NCI-H2107 (cell line): Measurements from ENCODE around the gene BCKDHA.
"Not testable (repeated sequence)": the region's sequence is repeated elsewhere in the genome, so short reads cannot be mapped to it uniquely, and the experiment has no call there.

ENCODE experiments used
- DNase-seq: peaks from one replicate; lab custom pipeline; 2025; lab: John Stamatoyannopoulos, UW

Gene BCKDHA

GRCh38 chr19:41447732-41448332, 50.2 kb downstream of the BCKDHA start:
- no peak for DNase-seq

GRCh38 chr19:41449079-41449864, 51.7 kb downstream of the BCKDHA start:
- DNase-seq, result no peak

GRCh38 chr19:41449865-41450178, 52.2 kb downstream of the BCKDHA start:
- no peak for DNase-seq

- DNase-seq, result no peak
Observed at GRCh38 chr19:41452584-41453275, 55.1 kb downstream of the BCKDHA start.

GRCh38 chr19:41455936-41456335, 58.3 kb downstream of the BCKDHA start:
- no peak for DNase-seq

- DNase-seq, result no peak
Observed at GRCh38 chr19:41456342-41456918, 58.8 kb downstream of the BCKDHA start.

GRCh38 chr19:41457241-41457640, 59.6 kb downstream of the BCKDHA start:
- DNase-seq, result no peak

DNA sequence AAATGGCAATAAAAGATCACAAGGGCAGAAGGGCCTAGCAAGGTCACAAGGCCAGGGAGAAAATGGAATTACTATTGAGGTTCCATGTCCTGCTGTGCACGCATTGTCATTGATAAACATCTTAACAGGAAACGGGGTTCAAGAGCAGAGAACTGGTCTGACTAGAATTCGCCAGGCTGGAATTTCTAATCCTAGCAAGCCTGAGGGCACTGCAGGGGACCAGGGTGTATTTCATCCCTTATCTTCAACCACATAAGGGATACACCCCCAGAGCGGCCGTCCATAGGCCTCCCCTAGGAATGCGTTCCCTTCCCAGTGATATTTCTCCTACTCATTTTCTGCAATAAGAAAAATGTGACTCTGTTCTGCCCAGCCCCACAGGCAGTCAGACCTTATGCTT, 64.9 kb downstream of the BCKDHA start:
- no peak for DNase-seq

GRCh38 chr19:41463257-41464256, 65.9 kb downstream of the BCKDHA start:
- not testable (repeated sequence) for DNase-seq
